Measurements from ENCODE around the gene TSEN54.

DNA sequence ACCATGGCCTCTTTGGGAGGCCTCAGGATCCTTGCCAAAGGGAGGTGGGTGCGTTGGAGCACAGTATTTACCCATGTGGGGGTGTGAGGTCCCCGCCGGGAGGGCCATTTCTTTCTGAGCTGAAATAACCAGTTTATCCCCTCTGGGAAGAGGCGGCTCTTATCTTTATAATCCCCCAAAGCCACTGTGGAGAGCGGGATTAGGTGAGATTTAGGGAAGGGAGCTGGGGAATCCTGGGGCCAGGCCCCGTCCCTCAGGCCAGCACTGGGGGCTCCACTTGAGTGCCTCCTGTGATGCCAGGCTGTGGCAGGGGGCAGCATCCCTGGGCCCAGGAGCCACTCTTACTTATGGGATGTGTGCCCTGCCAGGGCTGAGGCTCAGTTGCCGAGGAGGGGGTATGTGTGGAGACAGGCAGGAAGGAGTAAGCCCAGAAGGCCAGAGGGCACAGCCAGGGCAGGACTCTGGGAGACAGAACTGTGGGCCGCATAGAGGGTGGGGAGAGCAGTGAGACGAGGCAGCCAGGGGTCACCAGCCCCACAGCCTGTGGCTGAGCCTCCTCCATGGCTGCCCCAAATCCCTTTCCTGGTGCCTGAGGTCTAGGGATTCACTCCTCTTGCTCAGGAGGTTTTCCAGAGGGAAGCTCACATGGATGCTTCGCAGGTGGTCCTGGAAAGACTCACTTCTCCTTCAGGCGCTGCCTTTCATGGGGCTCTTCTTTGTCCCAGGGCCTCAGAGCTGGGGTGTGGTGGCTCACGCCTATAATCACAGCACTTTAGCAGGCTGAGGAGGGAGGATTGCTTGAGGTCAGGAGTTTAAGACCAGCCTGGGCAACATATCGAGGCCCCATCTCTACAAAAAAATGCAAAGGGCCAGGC is 34.9 kb upstream of the TSEN54 start:
- TF ChIP-seq, protein P1, sequence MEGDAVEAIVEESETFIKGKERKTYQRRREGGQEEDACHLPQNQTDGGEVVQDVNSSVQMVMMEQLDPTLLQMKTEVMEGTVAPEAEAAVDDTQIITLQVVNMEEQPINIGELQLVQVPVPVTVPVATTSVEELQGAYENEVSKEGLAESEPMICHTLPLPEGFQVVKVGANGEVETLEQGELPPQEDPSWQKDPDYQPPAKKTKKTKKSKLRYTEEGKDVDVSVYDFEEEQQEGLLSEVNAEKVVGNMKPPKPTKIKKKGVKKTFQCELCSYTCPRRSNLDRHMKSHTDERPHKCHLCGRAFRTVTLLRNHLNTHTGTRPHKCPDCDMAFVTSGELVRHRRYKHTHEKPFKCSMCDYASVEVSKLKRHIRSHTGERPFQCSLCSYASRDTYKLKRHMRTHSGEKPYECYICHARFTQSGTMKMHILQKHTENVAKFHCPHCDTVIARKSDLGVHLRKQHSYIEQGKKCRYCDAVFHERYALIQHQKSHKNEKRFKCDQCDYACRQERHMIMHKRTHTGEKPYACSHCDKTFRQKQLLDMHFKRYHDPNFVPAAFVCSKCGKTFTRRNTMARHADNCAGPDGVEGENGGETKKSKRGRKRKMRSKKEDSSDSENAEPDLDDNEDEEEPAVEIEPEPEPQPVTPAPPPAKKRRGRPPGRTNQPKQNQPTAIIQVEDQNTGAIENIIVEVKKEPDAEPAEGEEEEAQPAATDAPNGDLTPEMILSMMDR (IDR thresholded peaks at IDR 0.05; ENCODE audit: insufficient read depth, low read length, poor library complexity, severe bottlenecking), result no peak
- no peak for TF ChIP-seq EZH2phosphoT487 (conservative IDR thresholded peaks at IDR 0.05; ENCODE audit: low read length)
